Measurements from ENCODE around the gene CYP11A1.
A peak's percentile ranks its signal among the peaks of the same experiment; 100 is the strongest.

The CYP11A1 gene

DNA sequence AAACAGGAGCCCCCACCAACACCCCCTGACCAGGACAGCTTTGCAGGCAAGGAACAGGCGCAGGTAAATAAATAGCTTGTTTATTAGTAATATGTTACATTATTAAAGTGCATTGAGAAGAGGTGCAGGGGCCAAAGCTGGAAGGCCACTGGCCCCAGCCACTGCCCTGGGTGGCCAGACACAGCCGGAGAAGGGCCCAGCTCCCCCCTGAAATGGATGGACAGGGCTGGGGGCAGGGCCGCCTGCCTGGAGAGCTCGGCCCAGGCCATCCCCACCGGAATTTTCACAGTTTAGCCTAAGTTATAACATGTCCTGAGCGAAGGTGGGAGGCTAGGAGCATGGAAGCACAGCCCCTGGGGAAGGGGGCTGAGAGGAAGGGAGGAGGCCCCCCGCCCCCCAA is 41.8 kb upstream of the CYP11A1 start:
- DNase-seq (ENCODE audit: insufficient read length, low spot score), result no peak
- FAIRE-seq, result no peak
- no peak for TF ChIP-seq PAX5 (IDR thresholded peaks at IDR 0.05; ENCODE audit: insufficient read depth, low read length, severe bottlenecking)
- no peak for TF ChIP-seq SPI1 (IDR thresholded peaks at IDR 0.05; ENCODE audit: low read depth, low read length)
- no peak for TF ChIP-seq POLR2AphosphoS5 (IDR thresholded peaks at IDR 0.05; ENCODE audit: low read depth, low read length)
- TF ChIP-seq POU2F2 (IDR thresholded peaks at IDR 0.05; ENCODE audit: low read depth, low read length), result no peak
- no peak for TF ChIP-seq TAF1 (IDR thresholded peaks at IDR 0.05; ENCODE audit: low read depth, low read length)
- TF ChIP-seq POLR2A (IDR thresholded peaks at IDR 0.05; ENCODE audit: low read depth, low read length), result no peak

DNA sequence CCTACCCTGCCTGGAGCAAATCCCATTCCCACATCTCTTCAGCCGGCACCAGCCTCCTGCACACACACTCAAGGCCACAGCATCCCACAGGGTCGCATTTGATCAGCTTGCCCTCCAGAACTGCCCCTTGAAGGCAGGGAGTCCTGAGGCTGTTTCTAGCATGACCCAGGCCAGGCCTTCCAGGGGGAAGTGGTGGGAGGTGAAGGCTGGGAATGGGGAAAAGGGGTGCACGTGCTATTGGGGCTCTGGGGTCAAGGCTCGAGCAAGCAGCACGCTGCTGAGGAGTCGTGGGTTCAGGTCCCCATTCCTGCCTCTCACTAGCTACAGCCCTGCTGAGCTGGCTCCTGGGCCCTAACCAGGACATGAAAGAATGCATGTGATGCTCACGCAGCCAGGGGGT is 41.4 kb upstream of the CYP11A1 start:
- TF ChIP-seq SPI1 (IDR thresholded peaks at IDR 0.05; ENCODE audit: low read depth, low read length) (no peak), POU2F2 (IDR thresholded peaks at IDR 0.05; ENCODE audit: low read depth, low read length) (no peak), POLR2A (IDR thresholded peaks at IDR 0.05; ENCODE audit: low read depth, low read length) (peak; percentile 40; the same call in 1 of the 2 replicates)
- no peak for FAIRE-seq
- DNase-seq (ENCODE audit: insufficient read length, low spot score), result no peak

DNA sequence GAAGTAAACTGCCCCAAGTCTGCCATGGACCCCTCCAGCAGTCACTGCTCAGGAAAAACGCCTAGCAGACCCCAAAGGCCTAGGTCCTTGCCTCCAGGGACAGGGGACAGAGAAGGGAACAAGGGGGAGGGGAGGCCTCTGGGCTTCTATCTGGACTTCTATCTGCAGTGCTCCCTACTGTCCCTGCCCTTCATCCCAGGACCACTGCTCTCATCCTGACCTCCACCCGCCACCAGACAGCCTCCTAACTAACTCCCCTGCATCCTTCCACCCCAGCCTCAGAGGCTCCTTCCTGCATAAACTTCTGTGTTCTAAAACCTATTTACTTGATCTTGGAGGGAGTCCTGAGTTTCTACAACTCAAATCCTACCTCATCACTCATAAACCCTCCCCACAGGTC is 40.9 kb upstream of the CYP11A1 start:
- TF ChIP-seq POLR2A (IDR thresholded peaks at IDR 0.05; ENCODE audit: low read depth, low read length), result peak; percentile 29; the same call in 1 of the 2 replicates
- TF ChIP-seq POU2F2 (IDR thresholded peaks at IDR 0.05; ENCODE audit: low read depth, low read length), result no peak
- FAIRE-seq (no peak), DNase-seq (ENCODE audit: insufficient read length, low spot score) (no peak)

DNA sequence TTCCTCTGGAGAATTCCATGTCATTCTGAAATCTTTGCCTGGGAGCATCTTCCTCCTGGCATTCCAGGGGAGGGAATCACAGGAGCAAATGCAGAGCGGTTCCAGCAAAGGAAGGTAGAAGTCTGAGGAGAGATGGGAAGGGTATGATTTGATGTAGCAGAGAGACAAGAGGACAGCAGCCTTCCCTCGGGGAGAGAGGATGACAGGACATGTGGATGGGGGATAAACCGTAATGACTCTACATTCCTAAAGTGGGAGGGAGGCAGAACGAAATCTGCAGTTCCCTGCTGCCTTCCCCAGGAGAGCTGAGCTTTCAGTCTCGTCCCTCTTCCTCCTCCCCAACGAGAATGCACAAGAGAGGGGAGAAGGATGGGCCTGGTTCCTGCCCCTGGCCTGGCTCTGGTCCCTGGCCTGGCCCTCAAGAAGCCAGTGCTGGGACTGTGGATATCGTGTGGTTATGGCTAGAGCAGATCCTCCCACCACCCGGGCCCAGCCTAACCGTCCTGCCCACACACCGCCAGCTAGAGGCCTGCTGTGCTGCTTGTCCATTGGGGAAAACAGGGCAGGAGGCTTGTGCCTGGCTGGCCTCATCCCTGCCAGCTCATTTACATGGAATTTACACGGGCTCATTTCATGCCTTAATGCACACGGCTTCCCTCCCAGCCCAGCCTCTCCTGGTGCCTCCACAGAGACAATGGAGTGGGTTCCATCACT is 39.7 kb upstream of the CYP11A1 start:
- FAIRE-seq (peak; percentile 69), DNase-seq (ENCODE audit: insufficient read length, low spot score) (no peak)

DNA sequence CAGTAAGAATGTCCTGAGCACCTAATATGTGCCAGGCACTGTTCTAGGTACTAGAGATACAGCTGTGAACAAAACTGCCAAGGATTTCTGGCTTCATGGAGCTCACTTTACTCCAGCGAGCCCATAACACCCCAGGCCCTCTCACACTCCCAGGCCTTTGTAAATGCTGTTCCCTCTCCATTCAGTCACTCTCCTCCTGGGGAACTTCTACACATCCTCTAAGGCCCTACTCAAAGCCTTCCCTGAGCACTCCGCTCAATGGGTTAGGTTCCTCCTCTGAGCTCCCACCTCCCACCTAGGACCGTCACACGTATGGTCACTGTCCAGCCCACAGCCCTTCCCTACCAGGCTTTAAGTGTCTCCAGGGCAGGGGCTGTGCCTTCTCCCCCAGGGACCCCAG is 39.1 kb upstream of the CYP11A1 start:
- FAIRE-seq (no peak), DNase-seq (ENCODE audit: insufficient read length, low spot score) (no peak)
- no peak for TF ChIP-seq POU2F2 (IDR thresholded peaks at IDR 0.05; ENCODE audit: low read depth, low read length)
- TF ChIP-seq TAF1 (IDR thresholded peaks at IDR 0.05; ENCODE audit: low read depth, low read length), result no peak
- no peak for TF ChIP-seq PAX5 (IDR thresholded peaks at IDR 0.05; ENCODE audit: insufficient read depth, low read length, severe bottlenecking)

More for the DNA sequence above, 39.7 kb upstream of the CYP11A1 start:
- TF ChIP-seq SPI1 (IDR thresholded peaks at IDR 0.05; ENCODE audit: low read depth, low read length) (no peak), PAX5 (IDR thresholded peaks at IDR 0.05; ENCODE audit: insufficient read depth, low read length, severe bottlenecking) (no peak), POLR2A (IDR thresholded peaks at IDR 0.05; ENCODE audit: low read depth, low read length) (no peak), POLR2AphosphoS5 (IDR thresholded peaks at IDR 0.05; ENCODE audit: low read depth, low read length) (peak; percentile 45; the same call in 1 of the 2 replicates)

DNA sequence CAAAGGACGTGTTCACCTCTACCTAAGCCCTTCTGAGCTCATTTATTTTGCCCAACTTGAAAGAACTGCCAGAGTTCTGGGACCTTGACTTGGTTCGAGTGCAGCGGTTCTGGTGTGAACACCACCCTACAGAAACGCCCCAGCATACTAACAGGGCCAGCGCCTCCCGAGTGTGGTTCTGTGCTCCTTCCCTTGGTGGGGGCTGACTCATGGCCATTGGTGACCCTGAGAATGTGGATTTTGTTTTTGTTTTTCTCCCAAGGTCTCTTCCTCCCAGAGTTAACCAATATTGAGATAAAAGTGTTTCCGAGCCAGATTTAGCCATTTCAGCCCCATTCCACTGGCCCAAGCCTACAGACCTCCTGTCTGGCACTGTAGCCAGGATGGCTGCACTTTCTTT is 38.4 kb upstream of the CYP11A1 start:
- DNase-seq (ENCODE audit: insufficient read length, low spot score) (no peak), FAIRE-seq (peak; percentile 20)
- TF ChIP-seq POLR2AphosphoS5 (IDR thresholded peaks at IDR 0.05; ENCODE audit: low read depth, low read length), result no peak
- no peak for TF ChIP-seq SPI1 (IDR thresholded peaks at IDR 0.05; ENCODE audit: low read depth, low read length)
- TF ChIP-seq POLR2A (IDR thresholded peaks at IDR 0.05; ENCODE audit: low read depth, low read length), result no peak
- no peak for TF ChIP-seq TAF1 (IDR thresholded peaks at IDR 0.05; ENCODE audit: low read depth, low read length)
- TF ChIP-seq POU2F2 (IDR thresholded peaks at IDR 0.05; ENCODE audit: low read depth, low read length), result no peak
- no peak for TF ChIP-seq PAX5 (IDR thresholded peaks at IDR 0.05; ENCODE audit: insufficient read depth, low read length, severe bottlenecking)

DNA sequence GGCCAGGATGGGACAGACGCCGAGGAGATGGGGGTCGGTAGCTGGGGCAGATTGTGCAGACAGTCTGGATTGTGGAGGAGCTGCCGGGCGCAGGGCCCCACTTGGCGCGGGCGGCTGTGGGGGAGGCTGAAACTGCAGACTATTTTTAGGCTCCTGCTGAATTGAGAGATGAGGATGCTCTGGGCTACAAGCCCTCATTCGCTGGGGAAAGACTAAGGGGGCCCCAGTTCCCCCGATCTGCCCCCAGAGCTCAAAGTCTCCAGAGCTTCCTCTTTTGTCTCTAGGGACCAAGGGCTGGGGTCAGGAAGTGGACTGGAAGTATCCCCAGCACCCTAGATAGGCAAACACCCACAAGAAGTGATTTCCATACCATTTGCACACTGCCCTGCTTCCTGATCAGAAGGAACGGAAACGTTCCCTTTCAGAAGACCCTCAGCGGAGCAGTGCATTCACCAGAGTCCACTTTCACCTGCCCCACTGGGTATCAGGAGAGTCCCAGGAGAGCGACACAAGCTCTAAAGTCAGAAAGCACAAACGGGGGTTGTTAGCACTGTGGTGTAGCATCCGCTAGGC is 36.6 kb upstream of the CYP11A1 start:
- FAIRE-seq, result peak; percentile 85

DNA sequence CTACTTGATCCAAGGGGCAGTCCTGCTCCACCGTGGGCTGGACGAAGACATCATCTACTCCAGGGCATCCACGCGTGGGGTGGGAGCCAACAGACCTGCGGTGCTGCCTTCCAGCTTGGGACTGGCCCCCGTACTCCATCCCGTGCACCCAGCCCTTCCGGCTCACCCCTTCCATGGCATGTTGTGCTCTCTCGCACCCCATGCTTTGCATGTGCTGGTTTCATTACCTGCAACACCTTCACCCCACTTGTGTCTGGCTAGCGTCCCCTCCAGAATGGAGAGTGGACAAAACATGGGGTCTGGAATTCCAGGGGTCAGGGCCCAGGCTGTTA is 36.1 kb upstream of the CYP11A1 start:
- DNase-seq (ENCODE audit: insufficient read length, low spot score) (no peak), FAIRE-seq (peak; percentile 91)
- TF ChIP-seq POLR2AphosphoS5 (IDR thresholded peaks at IDR 0.05; ENCODE audit: low read depth, low read length), result peak; percentile 12; the same call in 1 of the 2 replicates
- no peak for TF ChIP-seq PAX5 (IDR thresholded peaks at IDR 0.05; ENCODE audit: insufficient read depth, low read length, severe bottlenecking)
- peak; percentile 97 for TF ChIP-seq POU2F2 (IDR thresholded peaks at IDR 0.05; ENCODE audit: low read depth, low read length)
- no peak for TF ChIP-seq SPI1 (IDR thresholded peaks at IDR 0.05; ENCODE audit: low read depth, low read length)
- TF ChIP-seq POLR2A (IDR thresholded peaks at IDR 0.05; ENCODE audit: low read depth, low read length), result no peak; the same call in 1 of the 2 replicates
- TF ChIP-seq TAF1 (IDR thresholded peaks at IDR 0.05; ENCODE audit: low read depth, low read length), result peak; percentile 74; the same call in 1 of the 2 replicates

More for the DNA sequence above, 36.6 kb upstream of the CYP11A1 start:
- TF ChIP-seq POLR2AphosphoS5 (IDR thresholded peaks at IDR 0.05; ENCODE audit: low read depth, low read length) (peak; percentile 22; the same call in 1 of the 2 replicates), POLR2A (IDR thresholded peaks at IDR 0.05; ENCODE audit: low read depth, low read length) (no peak), SPI1 (IDR thresholded peaks at IDR 0.05; ENCODE audit: low read depth, low read length) (peak; percentile 60), PAX5 (IDR thresholded peaks at IDR 0.05; ENCODE audit: insufficient read depth, low read length, severe bottlenecking) (no peak), POU2F2 (IDR thresholded peaks at IDR 0.05; ENCODE audit: low read depth, low read length) (peak; percentile 58; the same call in 1 of the 2 replicates), TAF1 (IDR thresholded peaks at IDR 0.05; ENCODE audit: low read depth, low read length) (no peak)
- no peak for DNase-seq (ENCODE audit: insufficient read length, low spot score)

DNA sequence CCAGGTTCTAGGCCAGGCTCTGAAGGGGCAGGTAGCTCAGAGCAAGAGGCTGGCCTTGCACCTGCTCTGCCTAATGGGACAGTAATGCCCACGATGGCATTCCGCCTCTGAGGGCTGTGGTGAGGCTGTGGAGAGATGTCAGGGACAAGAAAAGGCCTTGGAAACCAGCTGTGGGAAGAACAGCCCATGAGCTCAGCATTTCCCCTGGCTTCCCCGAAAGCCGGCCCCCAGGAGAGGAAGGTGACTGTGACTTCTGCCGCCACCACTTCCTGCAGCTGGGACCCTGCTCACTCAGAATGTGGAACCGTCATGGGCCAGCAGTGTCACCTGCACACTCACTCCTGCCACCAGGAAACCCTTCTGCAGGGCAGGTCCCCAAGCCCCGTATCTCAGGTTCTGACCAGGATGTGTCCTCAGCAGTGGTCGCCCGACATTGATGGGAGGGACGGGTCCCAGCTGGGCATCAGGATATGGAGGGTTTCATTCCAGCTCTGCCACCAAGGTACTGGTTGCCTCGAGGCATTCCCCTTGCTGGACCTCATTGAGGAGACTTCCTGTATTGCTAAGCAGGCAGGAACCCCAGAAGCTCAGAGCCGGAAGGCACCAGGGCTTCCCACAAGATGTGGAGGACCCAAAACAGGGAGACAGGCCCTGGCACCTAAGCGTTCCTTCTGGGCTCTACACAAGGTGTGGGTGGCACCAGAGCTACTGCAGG is 35.6 kb upstream of the CYP11A1 start:
- no peak for FAIRE-seq

More for the DNA sequence above, 35.6 kb upstream of the CYP11A1 start:
- no peak for DNase-seq (ENCODE audit: insufficient read length, low spot score)
- TF ChIP-seq SPI1 (IDR thresholded peaks at IDR 0.05; ENCODE audit: low read depth, low read length) (peak; percentile 63), POLR2A (IDR thresholded peaks at IDR 0.05; ENCODE audit: low read depth, low read length) (peak; percentile 18; the same call in 1 of the 2 replicates), POU2F2 (IDR thresholded peaks at IDR 0.05; ENCODE audit: low read depth, low read length) (no peak; the same call in 1 of the 2 replicates), TAF1 (IDR thresholded peaks at IDR 0.05; ENCODE audit: low read depth, low read length) (peak; percentile 56; the same call in 1 of the 2 replicates), PAX5 (IDR thresholded peaks at IDR 0.05; ENCODE audit: insufficient read depth, low read length, severe bottlenecking) (peak; percentile 80), POLR2AphosphoS5 (IDR thresholded peaks at IDR 0.05; ENCODE audit: low read depth, low read length) (no peak)
